HG03060 (cell line): Measurements from ENCODE around the gene ITSN2.
"Not testable (repeated sequence)": the region's sequence is repeated elsewhere in the genome, so short reads cannot be mapped to it uniquely, and the experiment has no call there.

Experiments used
- ATAC-seq: cut with Tn5 transposase; IDR thresholded peaks from one replicate; pipeline ENCODE4 v1.9.1; 2021; ENCODE audit warnings: low read depth, moderate number of reproducible peaks; ENCODE audit not compliant: unreplicated experiment

The ITSN2 gene

GRCh38 chr2:24365051-24365450 lies 4.7 kb upstream of the ITSN2 start:
- ATAC-seq, result no peak

- no peak for ATAC-seq
These were observed 3.0 kb upstream of the ITSN2 start for GRCh38 chr2:24363301-24363700.

GRCh38 chr2:24362253-24362652 lies 1.9 kb upstream of the ITSN2 start:
- no peak for ATAC-seq

- no peak for ATAC-seq
These were observed 611 bp upstream of the ITSN2 start for GRCh38 chr2:24360963-24361330.

- ATAC-seq, result no peak
These were observed 947 bp downstream of the ITSN2 start for GRCh38 chr2:24359129-24360049.

GRCh38 chr2:24357767-24358166 lies 2.6 kb downstream of the ITSN2 start:
- ATAC-seq, result not testable (repeated sequence)

- not testable (repeated sequence) for ATAC-seq
These were observed 3.2 kb downstream of the ITSN2 start for GRCh38 chr2:24357115-24357514.

- ATAC-seq, result no peak
These were observed 5.4 kb downstream of the ITSN2 start for GRCh38 chr2:24354957-24355356.

GRCh38 chr2:24354395-24354794 lies 5.9 kb downstream of the ITSN2 start:
- ATAC-seq, result no peak

- no peak for ATAC-seq
These were observed 6.4 kb downstream of the ITSN2 start for GRCh38 chr2:24353973-24354372.

- ATAC-seq, result no peak
These were observed 7.0 kb downstream of the ITSN2 start for GRCh38 chr2:24353364-24353763.

GRCh38 chr2:24352664-24353063 lies 7.7 kb downstream of the ITSN2 start:
- no peak for ATAC-seq

- ATAC-seq, result no peak
These were observed 8.4 kb downstream of the ITSN2 start for GRCh38 chr2:24351981-24352380.

GRCh38 chr2:24351627-24351938 lies 8.8 kb downstream of the ITSN2 start:
- no peak for ATAC-seq

GRCh38 chr2:24350826-24351626 lies 9.3 kb downstream of the ITSN2 start:
- ATAC-seq, result no peak

- ATAC-seq, result no peak
These were observed 11.2 kb downstream of the ITSN2 start for GRCh38 chr2:24349097-24349496.

- no peak for ATAC-seq
These were observed 14.4 kb downstream of the ITSN2 start for GRCh38 chr2:24345937-24346336.

GRCh38 chr2:24343225-24343882 lies 17.0 kb downstream of the ITSN2 start:
- ATAC-seq, result peak; percentile 57

- peak; percentile 35 for ATAC-seq
These were observed 18.0 kb downstream of the ITSN2 start for GRCh38 chr2:24342110-24342910.

- no peak for ATAC-seq
These were observed 20.5 kb downstream of the ITSN2 start for GRCh38 chr2:24339856-24340262.
